Ishikawa (cell line): ENCODE results near the gene DCC.

Source experiments
- CEBPB ChIP-seq: IDR thresholded peaks from 2 replicates; pipeline ENCODE4 v1.6.1; 2012
- CREB1 ChIP-seq: IDR thresholded peaks from 2 replicates; pipeline ENCODE4 v1.6.1; 2012; ENCODE audit warnings: low read depth
- FOXM1 ChIP-seq: IDR thresholded peaks from 2 replicates; pipeline ENCODE4 v1.6.1; 2012; ENCODE audit warnings: low read depth, borderline replicate concordance
- MAX ChIP-seq: IDR thresholded peaks from 2 replicates; pipeline ENCODE4 v1.6.1; 2012
- RAD21 ChIP-seq: IDR thresholded peaks from 2 replicates; pipeline ENCODE4 v1.6.1; 2012; ENCODE audit warnings: low read depth
- REST ChIP-seq: IDR thresholded peaks from 2 replicates; pipeline ENCODE4 v1.6.1; 2012; ENCODE audit warnings: low read depth, mild to moderate bottlenecking
- TCF12 ChIP-seq: IDR thresholded peaks from 2 replicates; pipeline ENCODE4 v1.6.1; 2012; ENCODE audit warnings: low read depth
- ZBTB7A ChIP-seq: IDR thresholded peaks from 2 replicates; pipeline ENCODE4 v1.6.1; 2012; ENCODE audit warnings: low read depth

GRCh38 chr18:53241161-53241560 lies 901.2 kb downstream of the DCC start:
- TF ChIP-seq RAD21, result no peak
- no peak for TF ChIP-seq FOXM1
- TF ChIP-seq CREB1, result no peak
- TF ChIP-seq REST, result no peak
- no peak for TF ChIP-seq ZBTB7A
- TF ChIP-seq MAX, result no peak
- TF ChIP-seq CEBPB, result no peak
- no peak for TF ChIP-seq TCF12
